Epithelial cell of prostate (primary cell): Measurements from ENCODE around the gene SERPINE2.

Experiments used
- DNase-seq: peaks from one replicate; pipeline ENCODE4 v3.0.0-alpha.2; 2011; ENCODE audit warnings: low read depth, low spot score
- H3K27ac ChIP-seq: fragments of 450-650 bp; 2 replicates; pipeline ENCODE4 v1.5.1; 2017; ENCODE audit warnings: mild to moderate bottlenecking

The SERPINE2 gene

DNA sequence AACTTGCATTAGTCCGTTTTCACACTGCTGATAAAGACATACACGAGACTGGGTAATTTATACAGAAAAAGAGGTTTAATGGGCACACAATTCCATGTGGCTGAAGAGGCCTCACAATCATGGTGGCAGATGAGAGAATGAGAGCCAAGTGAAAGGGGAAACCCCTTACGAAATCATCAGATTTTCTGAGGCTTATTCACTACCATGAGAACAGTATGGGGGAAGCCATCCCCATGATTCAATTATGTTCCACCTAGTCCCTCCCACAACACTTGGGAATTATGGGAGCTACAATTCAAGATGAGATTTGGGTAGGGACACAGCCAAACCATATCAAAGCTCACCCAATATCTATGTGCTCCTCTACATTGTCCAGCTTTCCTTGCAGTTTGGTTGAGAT, 16.0 kb upstream of the SERPINE2 start:
- no peak overlapping the region for H3K27ac ChIP-seq
- DNase-seq = no peak

DNA sequence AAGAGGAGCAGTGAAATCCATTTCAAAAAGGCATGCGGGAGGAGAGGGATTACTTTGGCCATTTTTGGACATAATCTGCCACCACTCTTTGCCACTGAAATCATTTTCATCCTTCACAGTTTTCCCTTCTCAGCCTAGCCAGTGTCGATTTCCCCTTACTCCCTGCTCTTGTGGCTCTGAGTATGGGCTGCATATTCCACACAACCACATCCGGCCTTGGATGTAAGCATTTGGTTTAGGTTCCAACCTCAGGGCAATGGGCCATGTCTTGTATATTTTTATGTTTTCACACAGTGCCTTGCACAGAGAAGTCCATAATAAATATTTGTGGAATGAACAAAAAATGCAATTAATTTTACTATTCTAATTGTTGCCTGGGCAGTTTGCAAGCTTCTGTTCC, 7.7 kb upstream of the SERPINE2 start:
- no peak overlapping the region for H3K27ac ChIP-seq
- no peak for DNase-seq

DNA sequence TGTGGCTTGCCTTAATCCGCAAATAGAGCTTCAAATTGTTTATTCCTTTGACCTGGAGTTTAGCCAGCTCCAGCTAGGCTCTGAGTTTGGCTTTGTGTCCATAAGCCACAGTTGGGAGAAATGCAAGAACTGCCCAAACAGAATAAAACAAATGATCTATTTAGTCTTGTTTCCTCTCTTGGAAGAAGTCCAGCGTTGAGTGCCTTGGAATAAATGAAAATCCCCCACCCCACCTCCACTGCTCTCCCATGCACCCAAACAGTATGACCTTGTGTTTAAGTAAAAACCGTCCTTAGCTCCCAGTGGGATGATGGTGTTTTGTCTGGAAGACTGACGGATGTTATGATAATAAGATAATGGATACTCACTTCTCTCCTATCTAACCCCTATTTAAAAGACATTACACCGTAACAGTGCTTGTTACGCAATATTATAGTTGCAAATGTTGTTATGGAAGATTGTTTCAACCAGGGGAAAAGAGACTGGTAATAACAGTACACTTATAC, 3.2 kb upstream of the SERPINE2 start:
- no peak overlapping the region for H3K27ac ChIP-seq
- DNase-seq = no peak

- H3K27ac ChIP-seq = no peak overlapping the region
- DNase-seq = no peak
These were observed 2.5 kb upstream of the SERPINE2 start for GRCh38 chr2:224041554-224041953.

GRCh38 chr2:224040753-224041152, 1.7 kb upstream of the SERPINE2 start:
- no peak overlapping the region for H3K27ac ChIP-seq
- DNase-seq = no peak

DNA sequence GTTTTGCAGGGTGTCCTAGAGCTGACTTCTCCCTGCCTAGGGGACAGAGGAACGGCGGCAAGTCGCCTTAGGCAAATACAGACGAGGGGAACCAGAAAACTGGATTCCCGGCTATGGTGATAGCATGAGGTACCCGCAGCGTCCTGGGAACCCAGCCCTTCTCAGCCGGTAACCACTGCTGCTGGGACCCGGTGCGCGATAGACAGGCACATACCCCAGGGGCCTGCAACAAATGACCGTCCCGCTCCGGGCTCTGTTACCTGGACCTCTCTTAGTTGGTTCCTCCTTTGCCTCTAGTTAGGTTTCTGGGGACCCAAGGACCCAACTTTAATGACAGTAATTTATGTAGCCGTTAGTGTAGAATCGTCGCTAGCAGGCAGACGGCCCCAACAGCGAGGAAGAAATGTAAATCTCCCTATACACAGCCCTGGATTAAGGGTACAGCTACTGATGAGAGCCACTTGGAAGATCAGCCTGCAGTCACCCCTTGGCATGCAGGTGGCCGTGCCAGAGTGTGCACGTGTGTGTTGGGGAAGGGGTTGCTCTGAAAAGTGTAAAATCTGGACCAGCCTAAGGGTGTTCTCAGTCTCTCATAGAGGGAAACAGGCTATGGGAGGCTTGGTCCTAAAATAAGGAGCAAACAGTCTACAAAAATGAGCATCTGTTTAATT, 819 bp upstream of the SERPINE2 start:
- DNase-seq = no peak
- H3K27ac ChIP-seq = no peak overlapping the region

- peak overlapping the region; percentile 49 for H3K27ac ChIP-seq
- no peak for DNase-seq
These were observed 331 bp downstream of the SERPINE2 start for GRCh38 chr2:224038830-224039079.

- H3K27ac ChIP-seq = peak overlapping the region; percentile 49
- no peak for DNase-seq
These were observed 847 bp downstream of the SERPINE2 start for GRCh38 chr2:224038049-224038829.

DNA sequence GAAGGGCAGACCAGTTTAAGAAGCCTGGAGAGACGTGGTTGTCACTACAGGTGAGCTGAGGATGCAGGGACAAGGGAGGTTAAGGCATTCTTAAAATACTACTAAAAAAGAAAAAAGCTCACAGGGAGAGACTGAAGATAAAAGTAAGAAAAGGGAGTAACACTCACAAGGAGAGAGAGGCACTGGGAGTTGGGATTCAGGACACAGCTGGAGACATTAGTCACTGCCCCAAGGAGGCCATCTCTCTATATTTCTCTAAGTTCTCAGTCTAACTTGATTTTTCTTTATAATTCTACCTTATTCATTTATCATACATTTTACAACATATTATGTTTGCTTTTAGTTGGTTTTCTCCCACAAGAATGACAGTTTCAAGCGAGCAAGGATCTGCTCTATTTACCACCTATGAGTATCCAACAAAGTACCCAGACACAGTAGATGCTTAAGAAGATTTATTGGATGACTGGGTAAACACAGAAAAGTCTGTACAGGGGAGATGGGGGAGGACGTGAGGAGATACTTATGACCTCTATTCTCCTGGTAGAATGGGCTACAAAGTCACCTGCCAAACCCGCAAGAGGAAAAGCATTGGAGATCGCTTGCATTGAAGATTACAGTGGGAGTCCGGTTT, 2.2 kb downstream of the SERPINE2 start:
- DNase-seq = no peak
- H3K27ac ChIP-seq = no peak overlapping the region

DNA sequence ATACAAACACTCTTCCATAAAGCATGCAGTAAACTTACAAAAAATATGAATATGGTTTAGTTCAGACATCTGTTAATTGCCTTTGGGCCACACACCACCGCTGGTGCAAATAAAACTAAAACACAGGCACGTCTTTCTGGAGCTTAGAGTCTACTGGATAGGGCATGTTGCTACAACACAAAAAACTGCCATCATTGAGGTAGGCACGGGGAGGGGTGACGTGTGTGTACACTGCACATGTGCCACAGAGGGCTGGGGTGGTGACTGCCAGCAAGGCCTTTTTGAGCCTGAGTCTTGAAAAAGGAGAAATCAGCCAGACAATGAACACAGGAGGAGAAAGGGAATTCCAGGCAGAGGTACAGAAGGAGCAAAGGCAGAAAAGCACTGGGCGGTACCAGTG, 5.1 kb downstream of the SERPINE2 start:
- DNase-seq = no peak
- H3K27ac ChIP-seq = no peak overlapping the region

- DNase-seq = no peak
- H3K27ac ChIP-seq = no peak overlapping the region
These were observed 5.5 kb downstream of the SERPINE2 start for GRCh38 chr2:224033601-224034000.

- H3K27ac ChIP-seq = no peak overlapping the region
- DNase-seq = no peak
These were observed 6.8 kb downstream of the SERPINE2 start for GRCh38 chr2:224032283-224032682.

DNA sequence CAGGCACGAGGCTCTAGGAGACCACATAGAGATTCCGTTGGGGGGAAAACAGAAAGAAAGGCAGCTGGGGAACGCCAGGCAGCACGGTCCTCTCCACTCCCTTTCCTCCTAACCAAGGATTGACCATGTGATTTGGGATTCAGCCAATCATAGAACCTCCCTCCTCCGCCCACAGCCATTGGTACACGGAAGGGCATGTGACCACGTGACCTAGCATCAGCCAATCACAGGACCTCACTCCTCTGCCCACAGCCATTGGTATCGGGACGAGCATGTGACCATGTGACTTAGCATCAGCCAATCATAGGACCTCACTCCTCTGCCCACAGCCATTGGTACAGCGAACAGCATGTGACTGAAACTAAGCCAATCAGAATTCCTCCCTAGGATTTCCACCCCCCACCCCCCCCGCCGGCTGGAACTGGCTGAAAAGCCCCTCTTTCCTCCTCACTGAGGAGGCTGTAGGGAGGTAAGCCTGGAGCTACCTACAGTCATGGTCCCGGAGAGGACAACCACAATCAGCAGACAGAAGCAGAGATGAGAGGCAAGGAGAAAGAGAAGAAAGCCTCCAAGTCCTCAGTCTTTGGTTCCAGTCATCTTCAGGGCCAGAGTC, 7.6 kb downstream of the SERPINE2 start:
- no peak overlapping the region for H3K27ac ChIP-seq
- DNase-seq = no peak

GRCh38 chr2:224030786-224031185, 8.3 kb downstream of the SERPINE2 start:
- DNase-seq = no peak
- no peak overlapping the region for H3K27ac ChIP-seq

DNA sequence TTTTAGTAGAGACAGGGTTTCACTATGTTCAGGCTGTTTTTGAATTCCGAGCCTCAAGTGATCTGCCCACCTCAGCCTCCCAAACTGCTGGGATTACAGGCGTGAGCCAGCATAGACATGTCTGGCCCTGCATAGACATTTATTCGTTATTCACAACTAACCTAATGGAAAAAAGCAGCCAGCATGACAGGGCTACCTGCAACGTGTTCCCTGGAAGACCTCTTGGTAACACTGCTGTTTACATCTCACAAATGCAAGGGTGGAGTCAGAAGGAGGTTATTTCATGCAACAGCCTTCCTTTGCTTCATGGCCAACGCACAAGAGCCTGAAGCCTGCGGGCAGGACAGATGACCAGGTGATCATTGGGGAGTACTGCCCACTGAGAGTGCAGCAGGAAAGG, 9.2 kb downstream of the SERPINE2 start:
- peak; percentile 26 for DNase-seq
- peak overlapping the region; percentile 22 for H3K27ac ChIP-seq

DNA sequence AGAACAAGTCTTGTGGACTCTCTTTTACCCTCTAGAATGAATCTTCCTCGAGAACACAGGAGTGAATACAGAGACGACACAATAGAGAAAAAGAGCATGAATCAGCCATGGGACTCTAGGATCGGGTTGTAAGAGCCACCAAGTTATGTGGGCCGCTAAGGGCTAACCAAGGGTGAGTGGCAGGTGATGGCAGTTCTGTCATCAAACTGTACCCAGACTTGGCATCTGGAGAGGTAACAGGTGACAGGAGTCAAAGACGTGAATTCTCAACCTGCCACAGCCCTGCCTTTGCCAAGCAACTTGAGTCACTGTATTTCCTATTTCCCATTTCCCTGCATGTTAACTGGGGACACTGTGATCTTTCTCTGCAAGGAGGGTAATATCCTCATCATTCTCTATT, 11.2 kb downstream of the SERPINE2 start:
- DNase-seq = no peak
- no peak overlapping the region for H3K27ac ChIP-seq

GRCh38 chr2:224027070-224027469, 12.0 kb downstream of the SERPINE2 start:
- DNase-seq = no peak
- H3K27ac ChIP-seq = no peak overlapping the region

DNA sequence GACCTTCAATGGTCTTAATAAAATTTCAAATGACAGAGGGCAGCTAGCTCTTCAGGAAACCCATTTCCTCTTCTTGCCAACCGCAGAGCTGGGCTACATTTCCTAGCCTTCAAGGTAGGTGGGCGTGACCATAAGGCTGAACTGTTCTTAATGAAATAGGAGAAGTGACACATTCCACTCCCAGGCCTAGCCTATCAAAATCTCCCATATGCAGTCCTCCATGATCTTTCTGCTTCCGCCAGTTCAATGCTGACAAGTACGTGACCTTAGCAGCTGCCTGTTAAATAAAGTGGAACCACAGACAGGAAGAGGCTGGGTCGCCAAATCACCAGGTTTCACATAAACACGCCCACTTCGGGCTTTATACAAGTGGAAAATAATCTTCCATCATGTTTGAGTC, 13.2 kb downstream of the SERPINE2 start:
- H3K27ac ChIP-seq = no peak overlapping the region
- DNase-seq = no peak

DNA sequence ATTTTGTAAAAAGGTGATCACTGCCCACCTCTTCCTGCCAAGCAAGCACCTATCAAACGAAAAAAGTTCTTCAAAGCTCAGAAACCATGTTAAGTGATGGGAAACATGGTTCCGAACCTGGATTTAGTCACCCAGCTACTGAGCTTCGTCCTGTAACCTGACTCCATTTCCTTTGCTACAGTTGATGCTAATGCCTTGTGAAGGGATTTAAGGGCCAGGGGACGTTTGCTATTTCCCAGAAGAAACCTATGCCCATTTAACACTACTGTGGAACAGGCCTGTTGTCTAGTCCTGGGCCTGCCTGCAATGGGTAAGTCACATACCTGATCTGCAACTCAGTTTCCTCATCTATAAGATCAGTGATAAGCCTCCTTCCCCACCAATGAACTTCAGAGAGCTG, 14.8 kb downstream of the SERPINE2 start:
- DNase-seq = no peak
- H3K27ac ChIP-seq = peak overlapping the region; percentile 52

- H3K27ac ChIP-seq = peak overlapping the region; percentile 52
- peak; percentile 57 for DNase-seq
These were observed 15.9 kb downstream of the SERPINE2 start for GRCh38 chr2:224023188-224023587.

DNA sequence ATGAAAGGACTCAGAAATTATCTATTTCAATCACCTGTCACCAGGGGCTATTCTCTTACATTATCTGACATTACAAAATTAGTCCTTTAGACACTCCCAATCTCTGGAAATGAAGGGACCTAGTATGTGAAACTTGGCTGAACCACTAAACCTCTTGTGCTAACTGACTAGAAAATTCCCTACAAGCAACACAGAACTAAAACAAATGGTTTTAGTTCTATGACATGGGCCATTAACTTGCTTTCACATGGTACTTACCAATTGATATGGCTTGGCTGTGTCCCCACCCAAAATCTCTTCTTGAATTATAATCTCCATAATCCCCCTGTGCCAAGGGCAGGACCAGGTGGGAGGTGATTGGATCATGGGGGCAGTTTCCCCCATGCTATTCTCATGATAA, 16.6 kb downstream of the SERPINE2 start:
- no peak for DNase-seq
- H3K27ac ChIP-seq = peak overlapping the region; percentile 52
